HepG2 (cell line): ENCODE measurements around the gene ANKRD39. TPM values are rescaled to one million over a fixed set of nuclear protein-coding genes. Genes with fewer than 3 reads are reported as not detected.

Experiments
- ARID2 ChIP-seq: sonication (generic); formaldehyde crosslinking; IDR thresholded peaks from 2 replicates; pipeline ENCODE4 v1.8.1; 2022; ENCODE audit warnings: mild to moderate bottlenecking, missing genetic modification reagents, borderline replicate concordance
- FIP1L1 ChIP-seq: fragments of 200-400 bp; formaldehyde crosslinking; IDR thresholded peaks from 2 replicates; pipeline ENCODE4 v1.6.1; 2018; ENCODE audit warnings: low read depth, mild to moderate bottlenecking, low read length, moderate library complexity, borderline replicate concordance; ENCODE audit not compliant: insufficient read depth
- PHF20 ChIP-seq: sonication (generic); formaldehyde crosslinking; IDR thresholded peaks from 2 replicates; pipeline ENCODE4 v1.5.0; 2020; ENCODE audit warnings: mild to moderate bottlenecking, missing genetic modification reagents
- POLR2A ChIP-seq, 2 experiments: IDR thresholded peaks; 2 replicates each; pipeline ENCODE4 v1.6.1; 2011; ENCODE audit warnings: low read depth in 2 of 2, low read length in 2 of 2, mild to moderate bottlenecking in 1 of 2, moderate library complexity in 1 of 2; ENCODE audit not compliant: insufficient read depth in 1 of 2
- RORA ChIP-seq: sonication (generic); formaldehyde crosslinking; IDR thresholded peaks from 2 replicates; pipeline ENCODE4 v1.5.0; 2020; ENCODE audit warnings: mild to moderate bottlenecking, missing genetic modification reagents, moderate library complexity
- TEAD3 ChIP-seq: optimal IDR thresholded peaks from 2 replicates; pipeline ENCODE3; 2016; ENCODE audit warnings: borderline replicate concordance
- ZNF280B ChIP-seq: sonication (generic); formaldehyde crosslinking; IDR thresholded peaks from 2 replicates; pipeline ENCODE4 v1.5.0; 2020; ENCODE audit warnings: missing genetic modification reagents, mild to moderate bottlenecking, borderline replicate concordance
- ZNF280D ChIP-seq: sonication (generic); formaldehyde crosslinking; IDR thresholded peaks from 2 replicates; pipeline ENCODE4 v1.5.1; 2020; ENCODE audit warnings: mild to moderate bottlenecking, missing genetic modification reagents
- ZNF543 ChIP-seq: sonication (generic); formaldehyde crosslinking; IDR thresholded peaks from 2 replicates; pipeline ENCODE4 v1.4.0; 2020; ENCODE audit warnings: mild to moderate bottlenecking, missing genetic modification reagents
- ZNF616 ChIP-seq: sonication (generic); formaldehyde crosslinking; IDR thresholded peaks from 2 replicates; pipeline ENCODE4 v1.5.0; 2020; ENCODE audit warnings: low read depth, mild to moderate bottlenecking, missing genetic modification reagents
- ZNF629 ChIP-seq: sonication (generic); formaldehyde crosslinking; conservative IDR thresholded peaks from 2 replicates; pipeline ENCODE4 v1.5.0; 2020; ENCODE audit warnings: missing genetic modification reagents
- ZNF83 ChIP-seq: sonication (generic); formaldehyde crosslinking; IDR thresholded peaks from 2 replicates; pipeline ENCODE4 v1.4.0; 2020; ENCODE audit warnings: missing genetic modification reagents, mild to moderate bottlenecking, borderline replicate concordance
- polyA plus RNA-seq, 8 experiments: library from polyadenylated mRNA; depleted of rRNA in 3 of 8; stranded (reverse) in 7 of 8; unstranded in 1 of 8; fragments of >200 nt; fragmentation: Illumina TruSeq in 4 of 8; extraction: Trizol in 4 of 8; gene quantifications; 2 replicates each; pipeline versions ENCODE4 v1.2.1 to v1.2.3, GENCODE V29; 2011 to 2016; ENCODE audit warnings: low read depth in 4 of 8, missing spikeins in 1 of 8, mixed read lengths in 1 of 8; ENCODE audit not compliant: insufficient read depth in 1 of 8
- total RNA-seq, 5 experiments: library from RNA; depleted of rRNA; stranded (reverse); fragments of >200 nt; fragmentation: Illumina TruSeq; extraction: Trizol; gene quantifications; 2 replicates each; pipeline ENCODE4 v1.2.3, GENCODE V29; 2016; ENCODE audit warnings: low read depth in 1 of 5
- TF ChIP-seq, protein P1 (sequence below): sonication (generic); formaldehyde crosslinking; IDR thresholded peaks from 2 replicates; pipeline ENCODE4 v1.9.0; 2022; ENCODE audit warnings: missing genetic modification reagents, mild to moderate bottlenecking, borderline replicate concordance
- TF ChIP-seq, protein P2 (sequence below): IDR thresholded peaks from 2 replicates; pipeline ENCODE4 v1.6.1; 2016; ENCODE audit warnings: low read depth
- TF ChIP-seq, protein P3 (sequence below): sonication (generic); formaldehyde crosslinking; IDR thresholded peaks from 2 replicates; pipeline ENCODE4 v1.5.0; 2020; ENCODE audit warnings: mild to moderate bottlenecking, missing genetic modification reagents, borderline replicate concordance

ANKRD39 gene
- total and polyA plus RNA-seq, 2 of the 13 experiments (the other 11 are each of a cell fraction or from before 2014, with no cell fraction given) = 23.2 to 24.8 TPM

GRCh38 chr2:96856776-96857666 is 795 bp downstream of the ANKRD39 start (continued):
- TF ChIP-seq ZNF280B (CRISPR knock-in tag) (no peak), POLR2A (IDR thresholded peaks at IDR 0.05; ENCODE audit: insufficient read depth in 1 of 2, low read depth in 2 of 2, low read length in 2 of 2) (peak in 1 of 2 experiments; percentile 72; a peak in 2 of 4 replicates), ZNF629 (CRISPR knock-in tag) (0 out of 2 replicates have a peak, but pooled peaks have one; percentile 2), ZNF616 (CRISPR knock-in tag) (no peak), TEAD3 (CRISPR knock-in tag) (peak; percentile 31), ARID2 (0 out of 2 replicates have a peak, but pooled peaks have one; percentile 20), PHF20 (CRISPR knock-in tag) (no peak; the same call in 1 of the 2 replicates), FIP1L1 (0 out of 2 replicates have a peak, but pooled peaks have one; percentile 48), ZNF83 (CRISPR knock-in tag) (no peak), RORA (CRISPR knock-in tag) (no peak), ZNF280D (CRISPR knock-in tag) (peak; percentile 55), ZNF543 (CRISPR knock-in tag) (peak; percentile 24; the same call in 1 of the 2 replicates)
- TF ChIP-seq, protein P1, sequence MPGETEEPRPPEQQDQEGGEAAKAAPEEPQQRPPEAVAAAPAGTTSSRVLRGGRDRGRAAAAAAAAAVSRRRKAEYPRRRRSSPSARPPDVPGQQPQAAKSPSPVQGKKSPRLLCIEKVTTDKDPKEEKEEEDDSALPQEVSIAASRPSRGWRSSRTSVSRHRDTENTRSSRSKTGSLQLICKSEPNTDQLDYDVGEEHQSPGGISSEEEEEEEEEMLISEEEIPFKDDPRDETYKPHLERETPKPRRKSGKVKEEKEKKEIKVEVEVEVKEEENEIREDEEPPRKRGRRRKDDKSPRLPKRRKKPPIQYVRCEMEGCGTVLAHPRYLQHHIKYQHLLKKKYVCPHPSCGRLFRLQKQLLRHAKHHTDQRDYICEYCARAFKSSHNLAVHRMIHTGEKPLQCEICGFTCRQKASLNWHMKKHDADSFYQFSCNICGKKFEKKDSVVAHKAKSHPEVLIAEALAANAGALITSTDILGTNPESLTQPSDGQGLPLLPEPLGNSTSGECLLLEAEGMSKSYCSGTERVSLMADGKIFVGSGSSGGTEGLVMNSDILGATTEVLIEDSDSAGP (CRISPR knock-in tag) = no peak
- TF ChIP-seq, protein P2, sequence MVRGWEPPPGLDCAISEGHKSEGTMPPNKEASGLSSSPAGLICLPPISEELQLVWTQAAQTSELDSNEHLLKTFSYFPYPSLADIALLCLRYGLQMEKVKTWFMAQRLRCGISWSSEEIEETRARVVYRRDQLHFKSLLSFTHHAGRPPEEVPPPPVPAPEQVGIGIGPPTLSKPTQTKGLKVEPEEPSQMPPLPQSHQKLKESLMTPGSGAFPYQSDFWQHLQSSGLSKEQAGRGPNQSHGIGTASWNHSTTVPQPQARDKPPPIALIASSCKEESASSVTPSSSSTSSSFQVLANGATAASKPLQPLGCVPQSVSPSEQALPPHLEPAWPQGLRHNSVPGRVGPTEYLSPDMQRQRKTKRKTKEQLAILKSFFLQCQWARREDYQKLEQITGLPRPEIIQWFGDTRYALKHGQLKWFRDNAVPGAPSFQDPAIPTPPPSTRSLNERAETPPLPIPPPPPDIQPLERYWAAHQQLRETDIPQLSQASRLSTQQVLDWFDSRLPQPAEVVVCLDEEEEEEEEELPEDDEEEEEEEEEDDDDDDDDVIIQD (CRISPR knock-in tag) = no peak
- TF ChIP-seq, protein P3, sequence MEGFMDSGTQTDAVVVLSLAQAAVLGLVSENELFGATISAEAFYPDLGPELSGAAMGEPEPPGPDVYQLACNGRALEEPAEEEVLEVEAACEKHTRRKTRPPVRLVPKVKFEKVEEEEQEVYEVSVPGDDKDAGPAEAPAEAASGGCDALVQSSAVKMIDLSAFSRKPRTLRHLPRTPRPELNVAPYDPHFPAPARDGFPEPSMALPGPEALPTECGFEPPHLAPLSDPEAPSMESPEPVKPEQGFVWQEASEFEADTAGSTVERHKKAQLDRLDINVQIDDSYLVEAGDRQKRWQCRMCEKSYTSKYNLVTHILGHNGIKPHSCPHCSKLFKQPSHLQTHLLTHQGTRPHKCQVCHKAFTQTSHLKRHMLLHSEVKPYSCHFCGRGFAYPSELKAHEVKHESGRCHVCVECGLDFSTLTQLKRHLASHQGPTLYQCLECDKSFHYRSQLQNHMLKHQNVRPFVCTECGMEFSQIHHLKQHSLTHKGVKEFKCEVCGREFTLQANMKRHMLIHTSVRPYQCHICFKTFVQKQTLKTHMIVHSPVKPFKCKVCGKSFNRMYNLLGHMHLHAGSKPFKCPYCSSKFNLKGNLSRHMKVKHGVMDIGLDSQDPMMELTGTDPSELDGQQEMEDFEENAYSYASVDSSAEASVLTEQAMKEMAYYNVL = no peak; the same call in 1 of the 2 replicates
